ENCODE measurements around the gene MYH16. TPM values are rescaled to one million over a fixed set of nuclear protein-coding genes. Genes with fewer than 3 reads are reported as not detected.
A peak's percentile ranks its signal among the peaks of the same experiment; 100 is the strongest.
"Not testable (repeated sequence)": the region's sequence is repeated elsewhere in the genome, so short reads cannot be mapped to it uniquely, and the experiment has no call there.

The MYH16 gene
- total RNA-seq, 5 donors from 2014 or later (not counting 1 experiment from before 2014, with no cell fraction given): not detected

DNA sequence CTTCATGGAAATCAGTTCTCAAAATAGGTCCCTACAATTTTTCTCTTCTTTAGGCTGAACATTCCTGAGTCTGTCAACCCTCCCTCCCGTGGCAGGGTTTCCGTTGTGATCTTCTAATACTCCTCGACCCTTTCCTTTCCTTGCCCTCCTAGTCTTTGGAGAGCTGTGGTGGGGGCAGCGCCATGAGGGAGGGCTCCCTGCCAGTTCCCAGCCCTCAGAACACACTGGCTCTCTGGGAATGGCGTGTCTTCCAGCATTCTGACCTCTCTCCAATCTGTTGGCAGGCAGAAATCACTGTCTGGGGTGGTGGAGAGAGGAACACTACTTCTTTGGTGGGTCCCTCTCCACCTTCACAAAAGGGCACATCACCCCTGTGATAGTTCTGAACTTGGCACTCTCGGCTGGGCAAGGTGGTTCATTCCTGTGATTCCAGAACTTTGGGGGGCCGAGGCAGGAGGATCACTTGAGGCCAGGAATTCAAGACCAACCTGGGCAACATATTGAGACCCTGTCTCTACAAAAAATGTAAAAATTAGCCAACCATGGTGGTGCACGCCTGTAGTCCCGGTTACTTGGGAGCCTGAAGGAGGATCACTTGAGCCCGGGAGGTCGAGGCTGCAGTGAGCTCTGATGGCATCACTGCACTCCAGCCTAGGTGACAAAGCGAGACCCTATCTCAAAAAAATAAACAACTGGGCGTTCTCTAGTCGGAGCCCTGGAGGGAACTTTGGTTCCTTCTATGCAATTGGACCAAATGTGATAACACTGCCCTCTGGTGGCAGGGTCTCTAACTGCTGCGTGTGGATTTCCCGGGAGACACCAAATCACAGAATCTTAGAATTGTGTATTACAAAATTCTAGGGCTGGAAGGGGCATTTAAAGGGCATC is 39.9 kb downstream of the MYH16 start:
- Mint-ChIP-seq H3K4me1 (peaks cover 0 to 8% (median 3%) of the 10 kb centered on the region in 3 donors), H3K4me3 (peak overlapping the region in 2 of 3 donors; percentile 13 to 27), H3K27ac (no peak overlapping the region), H3K36me3 (no peaks in the 10 kb centered on the region), H3K9me3 (peaks cover 0 to 4% (median 3%) of the 10 kb centered on the region in 3 donors), H3K27me3 (peaks cover 4 to 7% of the 10 kb centered on the region in 2 donors)
- no peak overlapping the region for H3K4me3 ChIP-seq (ENCODE audit: control insufficient read depth in 1 of 2, extremely low read depth in 1 of 2, low read length in 1 of 2)
- ChIA-PET POLR2A (no interaction called here), CTCF (interaction anchor here (0.5 to 2.2 kb wide), 6 partner anchors 17 to 1469 kb away, joined by 3 to 14 read pairs (median 6); no protein-coding TSS in a partner anchor)
- H3K4me1 ChIP-seq (ENCODE audit: control insufficient read depth in 1 of 2, extremely low read depth in 1 of 2, insufficient read depth in 2 of 2, low read length in 2 of 2): peaks cover 0 to 4% of the 10 kb centered on the region in 2 experiments
- DNase-seq (peak; percentile 19 to 84 (median 64)), ATAC-seq (replicated peaks in 1 of 4) (peak; percentile 60 to 70 (median 66))
- H3K36me3 ChIP-seq (ENCODE audit: control insufficient read depth in 2 of 2, extremely low read depth in 1 of 2, insufficient read depth in 1 of 2, low read length in 1 of 2): no peaks in the 10 kb centered on the region
- H3K27me3 ChIP-seq (replicated peaks in 1 of 2; ENCODE audit: control insufficient read depth in 2 of 2, extremely low read depth in 1 of 2, insufficient read depth in 2 of 2, low read length in 1 of 2): peaks cover 0 to 27% of the 10 kb centered on the region in 2 experiments
- no peak overlapping the region for H3K27ac ChIP-seq (ENCODE audit: low read length)
- 49% methylated on average over 2 of the region's 16 CpGs for WGBS (ENCODE audit: insufficient coverage)
- no peaks in the 10 kb centered on the region for H3K9me3 ChIP-seq

GRCh38 chr7:99313204-99313573 is 40.5 kb downstream of the MYH16 start:
- Mint-ChIP-seq H3K4me1 (peaks cover 0 to 8% (median 3%) of the 10 kb centered on the region in 3 donors), H3K27me3 (peaks cover 4 to 7% of the 10 kb centered on the region in 2 donors), H3K36me3 (no peaks in the 10 kb centered on the region), H3K9me3 (peaks cover 0 to 4% (median 3%) of the 10 kb centered on the region in 3 donors), H3K27ac (no peak overlapping the region), H3K4me3 (peak overlapping the region in 2 of 3 donors; percentile 27 to 34)
- ATAC-seq (replicated peaks in 1 of 4): peak in 1 of 4 experiments; percentile 38
- Histone ChIP-seq H3K4me1 (ENCODE audit: control insufficient read depth in 1 of 2, extremely low read depth in 1 of 2, insufficient read depth in 2 of 2, low read length in 2 of 2) (peaks cover 0 to 4% of the 10 kb centered on the region in 2 experiments), H3K27me3 (replicated peaks in 1 of 2; ENCODE audit: control insufficient read depth in 2 of 2, extremely low read depth in 1 of 2, insufficient read depth in 2 of 2, low read length in 1 of 2) (peaks cover 0 to 27% of the 10 kb centered on the region in 2 experiments), H3K9me3 (no peaks in the 10 kb centered on the region), H3K27ac (ENCODE audit: low read length) (no peak overlapping the region), H3K4me3 (ENCODE audit: control insufficient read depth in 1 of 2, extremely low read depth in 1 of 2, low read length in 1 of 2) (no peak overlapping the region), H3K36me3 (ENCODE audit: control insufficient read depth in 2 of 2, extremely low read depth in 1 of 2, insufficient read depth in 1 of 2, low read length in 1 of 2) (no peaks in the 10 kb centered on the region)
- no CpG with 5 or more reads among the region's 1 CpG for WGBS (ENCODE audit: insufficient coverage)
- POLR2A ChIA-PET: no interaction called here
- CTCF ChIA-PET: interaction anchor here (0.5 to 1.6 kb wide), 6 partner anchors 16 to 1468 kb away, joined by 3 to 7 read pairs (median 5); no protein-coding TSS in a partner anchor
- DNase-seq: no peak

- ATAC-seq (replicated peaks in 1 of 4): no peak
- no peak overlapping the region for H3K27ac Mint-ChIP-seq
These were observed 41.9 kb downstream of the MYH16 start for GRCh38 chr7:99314504-99314903.

GRCh38 chr7:99320371-99320770 is 47.7 kb downstream of the MYH16 start:
- H3K27me3 Mint-ChIP-seq: no peaks in the 10 kb centered on the region
- no peak overlapping the region for H3K27ac ChIP-seq (ENCODE audit: low read length)
- no peak overlapping the region for H3K4me3 Mint-ChIP-seq
- peaks cover 0 to 5% of the 10 kb centered on the region in 2 experiments for H3K27me3 ChIP-seq (replicated peaks in 1 of 2; ENCODE audit: control insufficient read depth in 2 of 2, extremely low read depth in 1 of 2, insufficient read depth in 2 of 2, low read length in 1 of 2)
- H3K9me3 Mint-ChIP-seq: no peaks in the 10 kb centered on the region
- H3K36me3 Mint-ChIP-seq: no peaks in the 10 kb centered on the region
- ChIA-PET CTCF (interaction anchor here in 1 of 2 donors (0.6 kb wide), 1 partner anchor 24 kb away, joined by 8 read pairs; no protein-coding TSS in a partner anchor), POLR2A (no interaction called here)
- no peaks in the 10 kb centered on the region for H3K36me3 ChIP-seq (ENCODE audit: control insufficient read depth in 2 of 2, extremely low read depth in 1 of 2, insufficient read depth in 1 of 2, low read length in 1 of 2)
- peaks cover 0 to 6% (median 0%) of the 10 kb centered on the region in 3 donors for H3K4me1 Mint-ChIP-seq
- ATAC-seq (replicated peaks in 1 of 4): no peak
- H3K9me3 ChIP-seq: no peaks in the 10 kb centered on the region
- DNase-seq: no peak
- H3K4me1 ChIP-seq (ENCODE audit: control insufficient read depth in 1 of 2, extremely low read depth in 1 of 2, insufficient read depth in 2 of 2, low read length in 2 of 2): peaks cover 6 to 7% of the 10 kb centered on the region in 2 experiments
- H3K4me3 ChIP-seq (ENCODE audit: control insufficient read depth in 1 of 2, extremely low read depth in 1 of 2, low read length in 1 of 2): no peak overlapping the region
- no peak overlapping the region for H3K27ac Mint-ChIP-seq
- 90% methylated on average over 2 of the region's 4 CpGs for WGBS (ENCODE audit: insufficient coverage)

More at GRCh38 chr7:99314504-99314903, 41.9 kb downstream of the MYH16 start:
- H3K27ac ChIP-seq (ENCODE audit: low read length): no peak overlapping the region
- no peak for DNase-seq
- Mint-ChIP-seq H3K27me3 (peaks cover 4 to 6% of the 10 kb centered on the region in 2 donors), H3K4me3 (no peak overlapping the region), H3K4me1 (peaks cover 0 to 8% (median 3%) of the 10 kb centered on the region in 3 donors), H3K36me3 (no peaks in the 10 kb centered on the region), H3K9me3 (peaks cover 0 to 4% (median 3%) of the 10 kb centered on the region in 3 donors)
- no peaks in the 10 kb centered on the region for H3K9me3 ChIP-seq
- ChIA-PET POLR2A (interaction anchor here in 1 of 2 donors (0.6 kb wide), 1 partner anchor 363 kb away, joined by 3 read pairs; no protein-coding TSS in a partner anchor), CTCF (interaction anchor here in 1 of 2 donors (0.6 kb wide), 1 partner anchor 22 kb away, joined by 6 read pairs; no protein-coding TSS in a partner anchor)
- H3K36me3 ChIP-seq (ENCODE audit: control insufficient read depth in 2 of 2, extremely low read depth in 1 of 2, insufficient read depth in 1 of 2, low read length in 1 of 2): no peaks in the 10 kb centered on the region
- 18% methylated on average over 5 of the region's 7 CpGs for WGBS (ENCODE audit: insufficient coverage)
- peaks cover 0 to 27% of the 10 kb centered on the region in 2 experiments for H3K27me3 ChIP-seq (replicated peaks in 1 of 2; ENCODE audit: control insufficient read depth in 2 of 2, extremely low read depth in 1 of 2, insufficient read depth in 2 of 2, low read length in 1 of 2)
- H3K4me1 ChIP-seq (ENCODE audit: control insufficient read depth in 1 of 2, extremely low read depth in 1 of 2, insufficient read depth in 2 of 2, low read length in 2 of 2): peaks cover 0 to 4% of the 10 kb centered on the region in 2 experiments
- H3K4me3 ChIP-seq (ENCODE audit: control insufficient read depth in 1 of 2, extremely low read depth in 1 of 2, low read length in 1 of 2): no peak overlapping the region

DNA sequence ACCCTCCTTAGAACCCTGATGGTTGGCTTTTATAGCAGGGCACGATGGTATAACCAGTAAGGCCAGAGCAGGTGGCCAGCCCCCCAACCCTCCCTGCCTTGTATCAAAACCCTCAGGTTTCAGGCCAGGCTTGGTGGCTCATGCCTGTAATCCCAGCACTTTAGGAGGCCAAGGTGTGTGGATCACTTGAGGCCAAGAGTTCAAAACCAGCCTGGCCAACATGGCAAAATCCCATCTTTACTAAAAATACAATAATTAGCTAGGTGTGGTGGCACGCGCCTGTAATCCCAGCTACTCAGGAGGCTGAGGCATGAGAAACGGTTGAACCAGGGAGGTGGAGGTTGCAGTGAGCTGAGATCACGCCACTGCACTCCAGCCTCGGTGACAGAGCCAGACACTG is 50.0 kb downstream of the MYH16 start:
- H3K27me3 Mint-ChIP-seq; DNase-seq; H3K36me3 Mint-ChIP-seq; H3K27ac Mint-ChIP-seq; H3K27ac ChIP-seq (ENCODE audit: low read length); CTCF ChIA-PET; H3K4me3 ChIP-seq (ENCODE audit: control insufficient read depth in 1 of 2, extremely low read depth in 1 of 2, low read length in 1 of 2); H3K36me3 ChIP-seq (ENCODE audit: control insufficient read depth in 2 of 2, extremely low read depth in 1 of 2, insufficient read depth in 1 of 2, low read length in 1 of 2); H3K9me3 ChIP-seq; H3K27me3 ChIP-seq (replicated peaks in 1 of 2; ENCODE audit: control insufficient read depth in 2 of 2, extremely low read depth in 1 of 2, insufficient read depth in 2 of 2, low read length in 1 of 2); ATAC-seq (replicated peaks in 1 of 4); H3K4me3 Mint-ChIP-seq; H3K9me3 Mint-ChIP-seq: not testable (repeated sequence)
- POLR2A ChIA-PET: interaction anchor here in 1 of 2 donors (0.7 kb wide), 1 partner anchor 722 kb away, joined by 5 read pairs; no protein-coding TSS in a partner anchor
- H3K4me1 Mint-ChIP-seq: peaks cover 15 to 19% (median 17%) of the 10 kb centered on the region in 3 donors
- H3K4me1 ChIP-seq (ENCODE audit: control insufficient read depth in 1 of 2, extremely low read depth in 1 of 2, insufficient read depth in 2 of 2, low read length in 2 of 2): peaks cover 19 to 24% of the 10 kb centered on the region in 2 experiments
- no CpG with 5 or more reads among the region's 6 CpGs for WGBS (ENCODE audit: insufficient coverage)

DNA sequence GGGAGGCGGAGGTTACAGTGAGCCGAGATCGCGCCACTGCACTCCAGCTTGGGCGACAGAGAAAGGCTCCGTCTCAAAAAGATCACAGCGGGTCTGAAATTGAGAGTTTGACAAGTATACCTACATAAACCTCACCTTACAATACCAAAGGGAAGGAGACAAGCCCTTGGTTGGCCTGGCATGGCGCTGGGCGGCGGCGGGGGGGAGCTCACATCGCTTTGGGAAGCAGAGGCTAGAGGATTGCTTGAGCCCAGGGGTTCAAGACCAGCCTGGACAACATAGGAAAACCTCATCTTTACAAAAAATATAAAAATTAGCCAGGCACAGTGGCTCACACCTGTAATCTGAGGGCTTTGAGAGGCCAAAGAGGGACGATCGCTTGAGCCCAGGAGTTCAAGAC is 51.9 kb downstream of the MYH16 start:
- ATAC-seq (replicated peaks in 1 of 4): no peak

More for the DNA sequence above, 51.9 kb downstream of the MYH16 start:
- ChIA-PET POLR2A (no interaction called here), CTCF (no interaction called here)
- H3K4me3 ChIP-seq (ENCODE audit: control insufficient read depth in 1 of 2, extremely low read depth in 1 of 2, low read length in 1 of 2): no peak overlapping the region
- no peaks in the 10 kb centered on the region for H3K27me3 Mint-ChIP-seq
- no peaks in the 10 kb centered on the region for H3K9me3 ChIP-seq
- no peaks in the 10 kb centered on the region for H3K36me3 Mint-ChIP-seq
- no peak overlapping the region for H3K27ac ChIP-seq (ENCODE audit: low read length)
- H3K36me3 ChIP-seq (ENCODE audit: control insufficient read depth in 2 of 2, extremely low read depth in 1 of 2, insufficient read depth in 1 of 2, low read length in 1 of 2): no peaks in the 10 kb centered on the region
- peaks cover 0 to 2% of the 10 kb centered on the region in 2 experiments for H3K27me3 ChIP-seq (replicated peaks in 1 of 2; ENCODE audit: control insufficient read depth in 2 of 2, extremely low read depth in 1 of 2, insufficient read depth in 2 of 2, low read length in 1 of 2)
- H3K4me1 Mint-ChIP-seq: peaks cover 30 to 33% (median 32%) of the 10 kb centered on the region in 3 donors
- H3K4me3 Mint-ChIP-seq: peak overlapping the region; percentile 84 to 94 (median 88)
- H3K27ac Mint-ChIP-seq: no peak overlapping the region
- H3K4me1 ChIP-seq (ENCODE audit: control insufficient read depth in 1 of 2, extremely low read depth in 1 of 2, insufficient read depth in 2 of 2, low read length in 2 of 2): peaks cover 24 to 36% of the 10 kb centered on the region in 2 experiments
- WGBS (ENCODE audit: insufficient coverage): 100% methylated on average over 2 of the region's 14 CpGs
- DNase-seq: no peak
- H3K9me3 Mint-ChIP-seq: no peaks in the 10 kb centered on the region

Data from T-cell (primary cell).